Nephron progenitor cell (in vitro differentiated cells): ENCODE measurements around the gene TMCO6.

Source experiments
- DNase-seq: peaks from one replicate; pipeline ENCODE4 v3.0.0; 2021
- H3K27ac Mint-ChIP-seq: 2 replicates; pipeline ENCODE4 v1.8.0; 2021; ENCODE audit warnings: mild to moderate bottlenecking, moderate library complexity, mixed read lengths
- H3K27me3 Mint-ChIP-seq: 2 replicates; pipeline ENCODE4 v1.8.0; 2021; ENCODE audit warnings: mild to moderate bottlenecking, low read depth, mixed read lengths; ENCODE audit not compliant: poor library complexity
- H3K36me3 Mint-ChIP-seq: 2 replicates; pipeline ENCODE4 v1.8.0; 2021; ENCODE audit warnings: low read depth, mixed read lengths
- H3K4me1 Mint-ChIP-seq: 2 replicates; pipeline ENCODE4 v1.8.0; 2021; ENCODE audit warnings: mixed read lengths
- H3K4me3 Mint-ChIP-seq: 2 replicates; pipeline ENCODE4 v1.8.0; 2021; ENCODE audit warnings: mild to moderate bottlenecking, moderate library complexity, mixed read lengths
- H3K9me3 Mint-ChIP-seq: 2 replicates; pipeline ENCODE4 v1.8.0; 2021; ENCODE audit warnings: mild to moderate bottlenecking, moderate library complexity, mixed read lengths
- CTCF ChIP-seq: fragments of 200-600 bp; sonication (generic); IDR thresholded peaks from 2 replicates; pipeline ENCODE4 v1.5.0; 2021; ENCODE audit warnings: antibody characterized with exemption

The TMCO6 gene

DNA sequence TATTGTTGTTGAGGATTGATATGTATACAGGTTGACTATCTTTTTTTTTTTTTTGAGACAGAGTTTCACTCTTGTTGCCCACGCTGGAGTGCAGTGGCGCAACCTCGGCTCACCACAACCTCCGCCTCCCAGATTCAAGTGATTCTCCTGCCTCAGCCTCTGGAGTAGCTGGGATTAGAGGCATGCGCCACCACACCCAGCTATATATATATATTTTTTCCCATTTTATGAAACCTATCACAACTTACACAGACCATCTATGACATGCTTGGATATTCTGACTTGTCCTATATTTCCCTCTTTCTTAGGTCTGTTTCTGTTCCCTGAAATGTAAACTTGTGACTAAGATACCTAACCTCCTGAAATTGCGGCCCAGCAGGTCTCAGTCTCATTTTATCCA, 11.3 kb upstream of the TMCO6 start:
- Mint-ChIP-seq H3K9me3 (peaks cover 55% of the 10 kb centered on the region), H3K4me3 (no peak overlapping the region), H3K36me3 (peaks cover 18% of the 10 kb centered on the region), H3K27me3 (peaks cover 8% of the 10 kb centered on the region), H3K27ac (no peak overlapping the region), H3K4me1 (no peaks in the 10 kb centered on the region)
- DNase-seq, result no peak
- no peak for TF ChIP-seq CTCF

- Mint-ChIP-seq H3K27ac (no peak overlapping the region), H3K4me1 (no peaks in the 10 kb centered on the region), H3K4me3 (no peak overlapping the region), H3K9me3 (peaks cover 51% of the 10 kb centered on the region), H3K27me3 (peaks cover 14% of the 10 kb centered on the region), H3K36me3 (peaks cover 23% of the 10 kb centered on the region)
- TF ChIP-seq CTCF, result no peak
- DNase-seq, result no peak
Observed at GRCh38 chr5:140628711-140629110, 10.5 kb upstream of the TMCO6 start.

DNA sequence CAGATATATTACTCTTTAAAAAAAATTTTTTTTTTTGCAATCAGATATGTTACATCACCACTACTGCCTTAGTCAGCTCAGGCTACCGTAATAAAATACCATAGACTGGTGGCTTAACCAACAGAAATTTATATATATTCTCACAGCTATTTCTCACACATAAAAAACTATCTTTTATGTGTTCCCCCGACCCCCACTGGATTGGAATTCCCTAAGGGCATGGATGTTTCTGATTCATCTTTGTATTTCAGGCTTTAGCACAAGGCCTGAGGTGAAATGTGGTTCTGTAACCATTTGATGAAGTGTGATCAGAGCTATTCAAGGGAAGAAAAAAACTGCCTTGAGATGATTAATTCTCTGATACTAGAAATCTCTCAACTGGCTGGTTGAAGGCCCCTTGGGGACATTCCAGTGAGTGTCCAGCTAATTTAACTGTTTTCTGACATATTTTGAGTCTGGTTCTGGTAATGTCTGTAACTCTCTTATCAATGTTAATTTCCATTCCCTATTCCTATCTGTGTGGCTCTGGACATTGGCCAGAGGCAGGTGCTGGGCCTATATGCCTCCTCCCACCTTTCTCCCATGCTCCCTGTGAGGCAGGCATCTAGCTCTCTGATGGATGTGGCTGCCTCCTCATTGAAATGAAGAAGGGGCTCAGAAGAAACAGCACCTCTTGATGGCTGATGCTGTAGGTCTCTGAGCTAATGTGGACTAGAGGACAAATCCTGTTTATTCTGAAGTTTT, 8.8 kb upstream of the TMCO6 start:
- TF ChIP-seq CTCF, result no peak
- H3K36me3 Mint-ChIP-seq, result peaks cover 23% of the 10 kb centered on the region
- H3K4me3 Mint-ChIP-seq, result no peak overlapping the region
- peaks cover 11% of the 10 kb centered on the region for H3K27me3 Mint-ChIP-seq
- no peak for DNase-seq
- H3K27ac Mint-ChIP-seq, result no peak overlapping the region
- H3K4me1 Mint-ChIP-seq, result no peaks in the 10 kb centered on the region
- peaks cover 48% of the 10 kb centered on the region for H3K9me3 Mint-ChIP-seq

DNA sequence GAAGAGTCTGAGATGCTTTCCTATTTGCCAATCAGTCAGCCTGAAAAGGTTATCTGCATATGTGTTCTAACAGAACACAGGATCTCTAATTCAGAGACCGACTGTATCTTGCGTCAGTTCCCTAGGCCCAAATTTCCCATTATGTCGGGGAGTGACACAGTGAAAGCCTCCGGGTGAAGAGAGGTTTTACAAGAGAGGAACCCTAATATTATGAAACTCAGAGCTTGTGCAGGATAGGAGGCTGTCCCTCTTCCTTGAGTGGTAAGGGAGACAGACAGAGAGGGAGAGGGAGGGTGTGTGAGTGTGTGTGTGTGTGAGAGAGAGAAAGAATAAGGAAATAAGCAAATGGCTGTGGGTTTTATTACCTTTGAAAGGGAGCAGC, 8.2 kb upstream of the TMCO6 start:
- Mint-ChIP-seq H3K27me3 (peaks cover 11% of the 10 kb centered on the region), H3K4me3 (no peak overlapping the region), H3K4me1 (no peaks in the 10 kb centered on the region), H3K27ac (no peak overlapping the region), H3K36me3 (peaks cover 23% of the 10 kb centered on the region), H3K9me3 (peaks cover 44% of the 10 kb centered on the region)
- no peak for DNase-seq
- TF ChIP-seq CTCF, result no peak

DNA sequence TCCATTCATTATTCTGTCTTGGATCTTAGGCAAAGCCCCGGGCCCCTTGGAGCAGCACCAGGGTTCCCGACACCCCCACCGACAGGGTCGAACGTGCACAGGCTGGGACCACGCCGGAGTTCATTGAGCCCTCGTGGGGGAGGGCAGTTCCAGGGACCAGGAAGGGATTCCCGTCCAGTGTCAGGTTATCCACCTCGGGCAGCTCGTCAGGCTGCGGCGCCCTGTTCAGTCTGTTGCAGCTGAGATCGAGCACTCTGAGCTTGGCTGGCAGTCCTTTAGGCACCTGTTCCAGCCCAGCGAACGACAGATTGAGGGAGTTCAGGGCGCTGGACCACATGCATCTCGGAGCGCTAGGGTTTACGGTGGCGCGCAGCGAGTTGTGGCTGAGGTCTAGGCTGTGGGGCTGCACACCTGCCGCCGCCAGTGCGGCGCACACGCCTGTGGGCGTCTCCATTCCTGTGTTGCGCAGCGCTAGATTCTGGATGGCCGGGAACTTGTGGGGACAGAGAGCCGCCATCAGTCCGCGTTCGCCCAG, 7.4 kb upstream of the TMCO6 start:
- TF ChIP-seq CTCF, result no peak
- H3K27ac Mint-ChIP-seq, result no peak overlapping the region
- H3K27me3 Mint-ChIP-seq, result peaks cover 11% of the 10 kb centered on the region

More for the DNA sequence above, 7.4 kb upstream of the TMCO6 start:
- Mint-ChIP-seq H3K4me3 (no peak overlapping the region), H3K4me1 (no peaks in the 10 kb centered on the region), H3K9me3 (peaks cover 38% of the 10 kb centered on the region), H3K36me3 (peaks cover 23% of the 10 kb centered on the region)
- no peak for DNase-seq
